Thyroid gland (tissue), 4 donors: ENCODE data around the gene PLEKHF1.

Experiments
- POLR2A ChIP-seq, 2 donors: fragments of 450-650 bp; IDR thresholded peaks; one replicate each; pipeline ENCODE4 v1.6.1; 2017; ENCODE audit warnings: antibody characterized with exemption in 2 of 2, mild to moderate bottlenecking in 2 of 2, moderate library complexity in 1 of 2
- TF ChIP-seq, protein P1 (sequence below), 6 experiments: fragments of 200-600 bp in 3 of 6; fragments of 450-650 bp in 3 of 6; sonication (generic) in 3 of 6; IDR thresholded peaks; one replicate each; pipeline ENCODE4 v1.5.1; 2016 to 2019; ENCODE audit warnings: antibody characterized with exemption in 6 of 6, mild to moderate bottlenecking in 2 of 6, inconsistent platforms in 1 of 6, moderate library complexity in 1 of 6

DNA sequence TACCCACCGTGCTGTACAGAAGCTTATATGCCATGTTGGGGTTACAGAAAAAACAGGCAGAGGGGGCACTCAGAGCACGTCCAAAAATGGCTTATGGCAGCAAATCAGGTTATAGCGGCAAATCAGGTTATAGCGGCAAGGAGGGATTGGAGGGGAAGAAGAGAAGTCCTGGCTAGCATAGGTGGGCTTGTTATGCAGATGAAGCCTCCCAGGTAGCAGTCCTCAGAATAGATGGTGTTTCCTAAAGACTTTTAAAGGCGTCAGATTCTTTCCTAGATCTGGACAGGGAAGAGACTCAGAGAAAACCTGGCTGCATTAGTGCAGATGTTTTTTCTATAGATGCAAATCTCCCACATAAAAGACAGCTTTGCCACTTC lies 19.8 kb upstream of the PLEKHF1 start:
- TF ChIP-seq, protein P1, sequence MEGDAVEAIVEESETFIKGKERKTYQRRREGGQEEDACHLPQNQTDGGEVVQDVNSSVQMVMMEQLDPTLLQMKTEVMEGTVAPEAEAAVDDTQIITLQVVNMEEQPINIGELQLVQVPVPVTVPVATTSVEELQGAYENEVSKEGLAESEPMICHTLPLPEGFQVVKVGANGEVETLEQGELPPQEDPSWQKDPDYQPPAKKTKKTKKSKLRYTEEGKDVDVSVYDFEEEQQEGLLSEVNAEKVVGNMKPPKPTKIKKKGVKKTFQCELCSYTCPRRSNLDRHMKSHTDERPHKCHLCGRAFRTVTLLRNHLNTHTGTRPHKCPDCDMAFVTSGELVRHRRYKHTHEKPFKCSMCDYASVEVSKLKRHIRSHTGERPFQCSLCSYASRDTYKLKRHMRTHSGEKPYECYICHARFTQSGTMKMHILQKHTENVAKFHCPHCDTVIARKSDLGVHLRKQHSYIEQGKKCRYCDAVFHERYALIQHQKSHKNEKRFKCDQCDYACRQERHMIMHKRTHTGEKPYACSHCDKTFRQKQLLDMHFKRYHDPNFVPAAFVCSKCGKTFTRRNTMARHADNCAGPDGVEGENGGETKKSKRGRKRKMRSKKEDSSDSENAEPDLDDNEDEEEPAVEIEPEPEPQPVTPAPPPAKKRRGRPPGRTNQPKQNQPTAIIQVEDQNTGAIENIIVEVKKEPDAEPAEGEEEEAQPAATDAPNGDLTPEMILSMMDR (IDR thresholded peaks at IDR 0.05) = no peak
- TF ChIP-seq POLR2A (IDR thresholded peaks at IDR 0.05) = no peak
